HepG2 (cell line): ENCODE measurements around the gene NXF2B.
"Not testable (repeated sequence)": the region's sequence is repeated elsewhere in the genome, so short reads cannot be mapped to it uniquely, and the experiment has no call there.

ENCODE experiments used
- BHLHE40 ChIP-seq: IDR thresholded peaks from 2 replicates; pipeline ENCODE4 v1.6.1; 2011; ENCODE audit warnings: low read length, improper control_type of control experiment
- BRF2 ChIP-seq: sonication (generic); formaldehyde crosslinking; IDR thresholded peaks from 2 replicates; pipeline ENCODE4 v1.8.1; 2022; ENCODE audit warnings: mild to moderate bottlenecking, missing genetic modification reagents
- CEBPG ChIP-seq: IDR thresholded peaks from 2 replicates; pipeline ENCODE4 v1.6.1; 2016
- EHMT2 ChIP-seq: fragments of 200-600 bp; sonication (generic); IDR thresholded peaks from 2 replicates; pipeline ENCODE4 v1.7.0; 2017; ENCODE audit warnings: antibody characterized with exemption, low read depth, low read length, borderline replicate concordance
- EZH2 ChIP-seq: conservative IDR thresholded peaks from 2 replicates; pipeline ENCODE4 v1.6.1; 2012; ENCODE audit warnings: mild to moderate bottlenecking, low read depth, low read length, moderate library complexity
- HMG20A ChIP-seq: IDR thresholded peaks from 2 replicates; pipeline ENCODE4 v1.6.1; 2016; ENCODE audit warnings: borderline replicate concordance
- MAX ChIP-seq: IDR thresholded peaks from 2 replicates; pipeline ENCODE4 v1.6.1; 2012; ENCODE audit warnings: inconsistent platforms
- MED1 ChIP-seq: sonication (generic); formaldehyde crosslinking; IDR thresholded peaks from 2 replicates; pipeline ENCODE4 v1.4.0; 2020; ENCODE audit warnings: missing genetic modification reagents
- MTF1 ChIP-seq: sonication (generic); formaldehyde crosslinking; IDR thresholded peaks from 2 replicates; pipeline ENCODE4 v1.5.0; 2020; ENCODE audit warnings: missing genetic modification reagents
- NFRKB ChIP-seq: fragments of 450-650 bp; IDR thresholded peaks from 2 replicates; pipeline ENCODE4 v1.6.1; 2017
- ZNF17 ChIP-seq: sonication (generic); formaldehyde crosslinking; IDR thresholded peaks from 2 replicates; pipeline ENCODE4 v1.5.0; 2020; ENCODE audit warnings: mild to moderate bottlenecking, missing genetic modification reagents
- ZNF629 ChIP-seq: sonication (generic); formaldehyde crosslinking; conservative IDR thresholded peaks from 2 replicates; pipeline ENCODE4 v1.5.0; 2020; ENCODE audit warnings: missing genetic modification reagents
- TF ChIP-seq, protein P1 (sequence below): sonication (generic); formaldehyde crosslinking; IDR thresholded peaks from 2 replicates; pipeline ENCODE4 v1.9.0; 2021; ENCODE audit warnings: missing genetic modification reagents, borderline replicate concordance

DNA sequence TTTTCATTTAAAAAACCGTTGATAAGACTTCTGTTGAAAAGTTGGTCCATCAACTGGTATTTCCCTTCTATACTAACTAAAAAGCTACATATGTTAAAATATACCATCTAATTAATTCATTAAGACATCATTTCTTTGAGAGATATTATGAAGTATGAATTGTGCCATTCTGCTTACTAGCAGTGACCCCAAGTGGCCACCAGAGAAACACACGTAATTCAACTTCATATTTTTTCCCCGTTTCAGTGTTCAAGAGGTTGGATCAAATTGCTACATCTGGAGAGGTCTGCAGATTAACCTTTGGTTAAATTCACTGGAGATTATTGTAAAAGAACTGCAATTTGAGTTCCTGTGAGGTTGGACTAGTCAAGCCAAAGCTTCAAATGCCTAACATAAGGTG is 30.4 kb upstream of the NXF2B start:
- TF ChIP-seq MAX; HMG20A (CRISPR knock-in tag); BRF2 (CRISPR knock-in tag); BHLHE40; CEBPG (CRISPR knock-in tag); EZH2; EHMT2; ZNF629 (CRISPR knock-in tag); NFRKB; MED1 (CRISPR knock-in tag); ZNF17 (CRISPR knock-in tag); MTF1 (CRISPR knock-in tag): not testable (repeated sequence)
- TF ChIP-seq, protein P1, sequence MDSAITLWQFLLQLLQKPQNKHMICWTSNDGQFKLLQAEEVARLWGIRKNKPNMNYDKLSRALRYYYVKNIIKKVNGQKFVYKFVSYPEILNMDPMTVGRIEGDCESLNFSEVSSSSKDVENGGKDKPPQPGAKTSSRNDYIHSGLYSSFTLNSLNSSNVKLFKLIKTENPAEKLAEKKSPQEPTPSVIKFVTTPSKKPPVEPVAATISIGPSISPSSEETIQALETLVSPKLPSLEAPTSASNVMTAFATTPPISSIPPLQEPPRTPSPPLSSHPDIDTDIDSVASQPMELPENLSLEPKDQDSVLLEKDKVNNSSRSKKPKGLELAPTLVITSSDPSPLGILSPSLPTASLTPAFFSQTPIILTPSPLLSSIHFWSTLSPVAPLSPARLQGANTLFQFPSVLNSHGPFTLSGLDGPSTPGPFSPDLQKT (CRISPR knock-in tag), result not testable (repeated sequence)
